Fibroblast of skin of right quadriceps (primary cell): ENCODE results near the gene ICAM5.
"Not testable (repeated sequence)": the region's sequence is repeated elsewhere in the genome, so short reads cannot be mapped to it uniquely, and the experiment has no call there.

Experiments
- DNase-seq: peaks from one replicate; pipeline ENCODE4 v3.0.0-alpha.2; 2013

The ICAM5 gene

GRCh38 chr19:10289836-10290356, at the start of gene ICAM5:
Gene ICAM5 (plus strand): TSS chr19:10289952. CDS start chr19:10290044, 92 bp downstream.
- no peak for DNase-seq

- not testable (repeated sequence) for DNase-seq
Observed at GRCh38 chr19:10241826-10242449, 47.8 kb upstream of the ICAM5 start.

- no peak for DNase-seq
Observed at GRCh38 chr19:10243606-10244005, 46.1 kb upstream of the ICAM5 start.

GRCh38 chr19:10245189-10245939, 44.4 kb upstream of the ICAM5 start:
- no peak for DNase-seq

GRCh38 chr19:10246511-10246910, 43.2 kb upstream of the ICAM5 start:
- DNase-seq, result no peak

- peak; percentile 99 for DNase-seq
Observed at GRCh38 chr19:10251792-10252694, 37.7 kb upstream of the ICAM5 start, which contains the start of gene MRPL4. Gene MRPL4 (plus strand): TSS chr19:10252214. CDS start chr19:10252254, 40 bp downstream.

- DNase-seq, result no peak
Observed at GRCh38 chr19:10252707-10253106, 37.0 kb upstream of the ICAM5 start.

- DNase-seq, result no peak
Observed at GRCh38 chr19:10254244-10254643, 35.5 kb upstream of the ICAM5 start.

- DNase-seq, result no peak
Observed at GRCh38 chr19:10255358-10255757, 34.4 kb upstream of the ICAM5 start.

- DNase-seq, result no peak
Observed at GRCh38 chr19:10256551-10256950, 33.2 kb upstream of the ICAM5 start.

- no peak for DNase-seq
Observed at GRCh38 chr19:10256970-10257615, 32.7 kb upstream of the ICAM5 start.

GRCh38 chr19:10258080-10258710, 31.6 kb upstream of the ICAM5 start:
- no peak for DNase-seq

GRCh38 chr19:10259162-10259905, 30.4 kb upstream of the ICAM5 start:
- DNase-seq, result peak; percentile 80

GRCh38 chr19:10260141-10260584, 29.6 kb upstream of the ICAM5 start:
- DNase-seq, result no peak

- peak; percentile 53 for DNase-seq
Observed at GRCh38 chr19:10262771-10263170, 27.0 kb upstream of the ICAM5 start.

- DNase-seq, result no peak
Observed at GRCh38 chr19:10266706-10267105, 23.0 kb upstream of the ICAM5 start.

- DNase-seq, result no peak
Observed at GRCh38 chr19:10268071-10268470, 21.7 kb upstream of the ICAM5 start.

- DNase-seq, result peak; percentile 61
Observed at GRCh38 chr19:10269333-10270179, 20.2 kb upstream of the ICAM5 start.

- DNase-seq, result no peak
Observed at GRCh38 chr19:10270180-10270615, 19.6 kb upstream of the ICAM5 start.
